Measurements from ENCODE around the gene RIT2.

The RIT2 gene

DNA sequence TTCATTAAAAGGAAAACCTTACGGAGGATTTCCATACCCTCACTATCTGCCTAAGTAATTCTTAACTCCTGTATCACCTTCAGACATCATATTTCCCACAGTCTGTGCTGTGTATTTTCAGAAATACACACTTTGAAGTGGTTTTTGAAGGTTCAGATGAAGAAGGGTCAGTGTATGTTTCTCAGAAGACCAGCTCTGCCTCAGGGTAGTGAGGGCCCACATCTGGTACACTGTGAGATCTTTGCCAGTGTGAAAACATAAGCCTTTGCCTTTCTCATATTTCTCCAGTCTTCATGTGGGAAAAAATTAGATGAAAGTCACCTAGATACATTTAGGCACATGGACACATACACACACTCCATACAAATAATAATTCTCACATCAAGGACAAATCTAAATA, 408.4 kb downstream of the RIT2 start:
- no peak overlapping the region for H3K9ac ChIP-seq
- H3K9me3 ChIP-seq (ENCODE audit: control insufficient read depth, low read length): no peaks in the 10 kb centered on the region
- H3K36me3 ChIP-seq (ENCODE audit: control insufficient read depth, insufficient read depth, low read length): no peaks in the 10 kb centered on the region
- no peaks in the 10 kb centered on the region for H3K27me3 ChIP-seq (ENCODE audit: control insufficient read depth, insufficient read depth, low read length)
- no peak overlapping the region for H3K4me2 ChIP-seq (ENCODE audit: low read length)
- H2AFZ ChIP-seq: peak overlapping the region; percentile 21
- H3K27ac ChIP-seq: peak overlapping the region; percentile 6
- no peaks in the 10 kb centered on the region for H3K79me2 ChIP-seq
- no peaks in the 10 kb centered on the region for H3K4me1 ChIP-seq
- H3K4me3 ChIP-seq (ENCODE audit: low read depth, low read length): no peak overlapping the region
- TF ChIP-seq, protein P1, sequence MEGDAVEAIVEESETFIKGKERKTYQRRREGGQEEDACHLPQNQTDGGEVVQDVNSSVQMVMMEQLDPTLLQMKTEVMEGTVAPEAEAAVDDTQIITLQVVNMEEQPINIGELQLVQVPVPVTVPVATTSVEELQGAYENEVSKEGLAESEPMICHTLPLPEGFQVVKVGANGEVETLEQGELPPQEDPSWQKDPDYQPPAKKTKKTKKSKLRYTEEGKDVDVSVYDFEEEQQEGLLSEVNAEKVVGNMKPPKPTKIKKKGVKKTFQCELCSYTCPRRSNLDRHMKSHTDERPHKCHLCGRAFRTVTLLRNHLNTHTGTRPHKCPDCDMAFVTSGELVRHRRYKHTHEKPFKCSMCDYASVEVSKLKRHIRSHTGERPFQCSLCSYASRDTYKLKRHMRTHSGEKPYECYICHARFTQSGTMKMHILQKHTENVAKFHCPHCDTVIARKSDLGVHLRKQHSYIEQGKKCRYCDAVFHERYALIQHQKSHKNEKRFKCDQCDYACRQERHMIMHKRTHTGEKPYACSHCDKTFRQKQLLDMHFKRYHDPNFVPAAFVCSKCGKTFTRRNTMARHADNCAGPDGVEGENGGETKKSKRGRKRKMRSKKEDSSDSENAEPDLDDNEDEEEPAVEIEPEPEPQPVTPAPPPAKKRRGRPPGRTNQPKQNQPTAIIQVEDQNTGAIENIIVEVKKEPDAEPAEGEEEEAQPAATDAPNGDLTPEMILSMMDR (IDR thresholded peaks at IDR 0.05): no peak

DNA sequence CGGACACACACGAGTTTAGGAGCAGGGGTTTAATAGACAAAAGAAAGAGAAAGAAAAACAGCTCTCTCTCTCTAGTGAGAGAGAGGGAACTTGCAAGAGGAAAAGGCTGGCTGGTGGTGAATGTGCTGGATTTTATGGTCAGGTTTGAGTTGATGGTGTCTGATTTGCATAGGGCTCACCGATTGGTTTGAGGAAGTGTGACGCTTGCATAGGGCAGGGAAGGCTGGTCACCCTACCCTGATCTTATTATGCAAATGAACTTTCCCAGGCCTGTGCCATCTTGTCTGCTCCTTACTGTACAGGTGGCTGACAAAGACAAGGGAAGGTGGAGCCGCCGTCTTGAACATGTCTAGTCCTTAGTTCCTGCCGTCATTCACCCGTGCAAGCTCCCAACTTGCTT, 408.9 kb downstream of the RIT2 start:
- no peaks in the 10 kb centered on the region for H3K9me3 ChIP-seq (ENCODE audit: control insufficient read depth, low read length)
- peak overlapping the region; percentile 6 for H3K27ac ChIP-seq
- no peaks in the 10 kb centered on the region for H3K36me3 ChIP-seq (ENCODE audit: control insufficient read depth, insufficient read depth, low read length)
- no peak overlapping the region for H3K4me2 ChIP-seq (ENCODE audit: low read length)
- TF ChIP-seq, protein P1 (IDR thresholded peaks at IDR 0.05): no peak
- H2AFZ ChIP-seq: peak overlapping the region; percentile 21
- no peaks in the 10 kb centered on the region for H3K79me2 ChIP-seq
- no peaks in the 10 kb centered on the region for H3K27me3 ChIP-seq (ENCODE audit: control insufficient read depth, insufficient read depth, low read length)
- H3K4me3 ChIP-seq (ENCODE audit: low read depth, low read length): no peak overlapping the region
- H3K9ac ChIP-seq: no peak overlapping the region
- H3K4me1 ChIP-seq: no peaks in the 10 kb centered on the region

DNA sequence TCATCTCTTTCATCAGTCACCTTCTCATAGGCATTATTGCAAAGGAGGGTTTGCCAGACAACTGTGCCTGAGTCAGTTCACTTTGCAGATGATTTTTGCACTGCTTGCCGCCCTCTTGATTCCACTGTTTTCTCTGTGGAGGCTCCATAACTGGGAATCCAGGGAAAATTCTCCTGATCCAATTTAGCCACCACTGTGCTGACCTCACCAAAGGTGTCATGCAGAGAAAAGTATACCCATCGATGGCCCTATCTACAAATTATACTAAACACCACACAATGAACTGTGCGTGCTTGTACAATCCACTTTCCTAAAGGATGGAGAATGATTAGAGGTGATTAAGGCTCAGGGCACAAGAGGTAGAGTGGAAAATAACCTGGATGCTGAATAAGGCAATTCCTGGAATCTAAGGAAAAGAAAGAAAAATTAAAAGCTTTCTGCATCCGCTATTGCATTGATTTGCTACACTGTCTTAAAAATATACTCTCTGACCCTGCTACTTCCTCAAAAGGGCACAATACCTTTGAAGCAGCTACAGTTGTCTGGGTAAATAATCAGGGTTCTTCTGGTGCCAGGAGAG, 409.4 kb downstream of the RIT2 start:
- Histone ChIP-seq H3K79me2 (no peaks in the 10 kb centered on the region), H3K27ac (no peak overlapping the region), H3K4me1 (no peaks in the 10 kb centered on the region), H3K9ac (no peak overlapping the region), H3K4me2 (ENCODE audit: low read length) (no peak overlapping the region), H3K36me3 (ENCODE audit: control insufficient read depth, insufficient read depth, low read length) (no peaks in the 10 kb centered on the region), H3K27me3 (ENCODE audit: control insufficient read depth, insufficient read depth, low read length) (no peaks in the 10 kb centered on the region), H3K4me3 (ENCODE audit: low read depth, low read length) (no peak overlapping the region), H2AFZ (peak overlapping the region; percentile 21), H3K9me3 (ENCODE audit: control insufficient read depth, low read length) (no peaks in the 10 kb centered on the region)
- TF ChIP-seq, protein P1 (IDR thresholded peaks at IDR 0.05): no peak
